ENCODE measurements around the gene CYRIA.

The CYRIA gene

DNA sequence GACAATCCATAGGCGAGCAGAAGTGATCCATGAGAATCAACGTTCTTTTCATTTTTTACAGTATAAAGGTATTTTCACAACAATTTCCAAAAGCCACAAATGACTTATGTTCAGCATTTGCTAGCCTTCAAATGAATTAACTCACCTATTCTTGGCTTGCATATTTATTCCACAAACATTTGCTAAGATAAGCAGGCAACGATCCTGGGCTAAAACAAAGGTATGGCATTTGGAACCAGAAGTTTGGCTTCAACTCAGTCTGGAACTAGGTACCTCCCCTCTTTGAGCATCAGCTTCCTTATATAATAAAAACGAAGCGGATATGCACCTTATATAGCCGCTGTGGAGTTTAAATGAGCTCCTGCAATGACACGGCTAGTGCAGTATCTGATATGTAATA is 20.5 kb downstream of the CYRIA start:
- no peak for TF ChIP-seq ZBTB7A (IDR thresholded peaks at IDR 0.05; ENCODE audit: low read depth)
- no peak for TF ChIP-seq NFIC (IDR thresholded peaks at IDR 0.05)
- no peak for TF ChIP-seq CREB1 (IDR thresholded peaks at IDR 0.05; ENCODE audit: low read depth)
- TF ChIP-seq CEBPB (IDR thresholded peaks at IDR 0.05): no peak
- TF ChIP-seq MAX (IDR thresholded peaks at IDR 0.05): no peak
- TF ChIP-seq TEAD4 (IDR thresholded peaks at IDR 0.05): no peak
- TF ChIP-seq EP300 (IDR thresholded peaks at IDR 0.05; ENCODE audit: borderline replicate concordance): no peak
- TF ChIP-seq USF1 (IDR thresholded peaks at IDR 0.05): no peak
- no peak for TF ChIP-seq REST (IDR thresholded peaks at IDR 0.05; ENCODE audit: low read depth)
- TF ChIP-seq TCF12 (IDR thresholded peaks at IDR 0.05; ENCODE audit: low read depth): no peak
- TF ChIP-seq RAD21 (IDR thresholded peaks at IDR 0.05; ENCODE audit: low read depth): no peak
- no peak for TF ChIP-seq YY1 (IDR thresholded peaks at IDR 0.05; ENCODE audit: low read depth)
- TF ChIP-seq EGR1 (IDR thresholded peaks at IDR 0.05): no peak
- no peak for TF ChIP-seq TAF1 (IDR thresholded peaks at IDR 0.05; ENCODE audit: low read depth)
- no peak for TF ChIP-seq FOXM1 (IDR thresholded peaks at IDR 0.05; ENCODE audit: borderline replicate concordance, low read depth)

GRCh38 chr2:16644221-16644925 is 21.3 kb downstream of the CYRIA start:
- TF ChIP-seq TCF12 (IDR thresholded peaks at IDR 0.05; ENCODE audit: low read depth) (no peak), REST (IDR thresholded peaks at IDR 0.05; ENCODE audit: low read depth) (no peak)

DNA sequence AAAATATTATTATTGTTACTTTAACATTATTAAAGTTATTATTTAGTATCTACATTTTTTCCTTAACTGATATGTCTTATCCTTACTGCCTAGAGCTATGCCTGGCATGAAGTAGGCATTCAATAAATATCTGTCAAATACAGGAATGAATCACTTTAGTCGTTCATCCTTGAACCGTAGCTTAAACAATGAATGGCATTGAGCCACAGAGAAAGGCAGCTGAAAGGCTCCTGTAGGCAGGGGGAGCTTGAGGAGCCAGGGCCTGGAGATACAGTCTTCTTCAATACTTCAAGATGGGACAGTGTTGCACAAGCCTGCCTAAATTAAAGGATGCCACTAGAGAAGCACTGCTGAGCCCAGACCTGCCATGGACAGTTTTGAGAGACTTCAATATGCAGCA is 22.5 kb downstream of the CYRIA start:
- TF ChIP-seq ZBTB7A (IDR thresholded peaks at IDR 0.05; ENCODE audit: low read depth) (no peak), TEAD4 (IDR thresholded peaks at IDR 0.05) (peak; percentile 44; the same call in 1 of the 2 replicates), CEBPB (IDR thresholded peaks at IDR 0.05) (0 out of 2 replicates have a peak, but pooled peaks have one; percentile 17), RAD21 (IDR thresholded peaks at IDR 0.05; ENCODE audit: low read depth) (0 out of 2 replicates have a peak, but pooled peaks have one; percentile 10), NFIC (IDR thresholded peaks at IDR 0.05) (peak; percentile 65; the same call in 1 of the 2 replicates), REST (IDR thresholded peaks at IDR 0.05; ENCODE audit: low read depth) (no peak), USF1 (IDR thresholded peaks at IDR 0.05) (no peak)

DNA sequence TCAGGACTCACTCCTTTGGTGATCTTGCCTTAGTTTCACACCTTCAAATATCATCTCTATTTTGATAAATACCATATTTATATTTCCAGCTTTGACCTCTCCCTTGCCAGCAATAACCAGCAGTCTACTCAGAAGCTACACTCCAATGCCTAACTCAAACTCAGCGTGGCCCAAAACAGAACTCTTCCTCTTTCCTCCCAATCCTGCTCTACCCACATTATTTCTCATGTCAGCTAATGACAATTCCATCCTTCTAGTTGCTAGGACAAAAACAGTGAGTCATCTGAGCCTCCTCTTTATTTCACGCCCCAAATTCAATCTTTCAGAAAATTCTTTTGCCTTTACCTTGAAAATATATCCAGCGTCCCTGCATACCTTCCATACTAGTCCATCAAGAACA is 23.5 kb downstream of the CYRIA start:
- TF ChIP-seq MAX (IDR thresholded peaks at IDR 0.05): no peak

DNA sequence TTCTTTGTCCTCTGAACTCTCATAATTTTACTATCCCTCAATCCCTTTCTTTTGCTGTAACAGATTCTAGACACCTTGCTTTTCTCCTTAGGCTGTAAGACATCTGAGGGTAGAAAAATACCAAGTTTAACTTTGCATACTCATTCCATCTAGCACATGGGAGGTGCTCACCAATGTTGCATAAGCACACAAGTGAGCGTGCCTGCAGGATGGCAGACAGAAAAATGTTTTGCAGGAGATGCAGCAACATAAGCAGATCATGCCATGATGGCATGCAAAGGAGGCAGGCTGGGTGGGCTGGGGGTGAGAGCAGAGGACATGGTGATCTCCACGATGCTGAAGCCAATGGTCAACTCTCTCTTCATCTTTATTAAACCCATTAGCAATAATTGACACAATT is 24.1 kb downstream of the CYRIA start:
- TF ChIP-seq CEBPB (IDR thresholded peaks at IDR 0.05) (no peak), TEAD4 (IDR thresholded peaks at IDR 0.05) (no peak)
